ENCODE results near the gene KCNA2. TPM values are rescaled to one million over a fixed set of nuclear protein-coding genes. Genes with fewer than 3 reads are reported as not detected.

KCNA2 gene
- total and polyA plus RNA-seq, 2 of the 13 experiments (the other 11 are each of a cell fraction or from before 2014, with no cell fraction given) = not detected

GRCh38 chr1:110600716-110601115 lies 5.4 kb downstream of the KCNA2 start:
- Histone ChIP-seq H3K4me1 (ENCODE audit: insufficient read depth, low read length) (no peaks in the 10 kb centered on the region), H3K27ac (ENCODE audit: extremely low read length, insufficient read depth, low read length) (no peak overlapping the region), H3K36me3 (replicated peaks in 1 of 2; ENCODE audit: control insufficient read depth in 1 of 2, insufficient read depth in 2 of 2, low read length in 2 of 2) (no peaks in the 10 kb centered on the region), H3K4me2 (ENCODE audit: low read depth, low read length) (no peak overlapping the region), H3K4me3 (replicated peaks in 1 of 3; ENCODE audit: insufficient read depth in 1 of 3, low read depth in 2 of 3, low read length in 3 of 3) (no peak overlapping the region), H3K27me3 (ENCODE audit: control insufficient read depth in 1 of 2, insufficient read depth in 2 of 2, low read length in 2 of 2) (peaks cover 3 to 34% of the 10 kb centered on the region in 2 experiments; a peak in 4 of 5 replicates), H3K9ac (ENCODE audit: insufficient read depth, low read depth, low read length) (no peak overlapping the region), H4K20me1 (ENCODE audit: insufficient read depth, low read length) (no peaks in the 10 kb centered on the region), H2AFZ (ENCODE audit: low read length) (no peak overlapping the region), H3K79me2 (ENCODE audit: insufficient read depth, low read length) (no peaks in the 10 kb centered on the region), H3K9me3 (ENCODE audit: low read length) (no peaks in the 10 kb centered on the region)
- DNase-seq (ENCODE audit: low spot score) = no peak
- POLR2A ChIA-PET = no interaction called here
- no peak for FAIRE-seq
- no TSS peak for BruUV-seq (replicated peaks)
- CTCF ChIA-PET (ENCODE audit: low intra/inter-chr PET ratio, low total read pairs) = no interaction called here
- TF ChIP-seq E2F5 (CRISPR knock-in tag; conservative IDR thresholded peaks at IDR 0.05) = no peak
- TF ChIP-seq ZNF260 (CRISPR knock-in tag; IDR thresholded peaks at IDR 0.05; ENCODE audit: borderline replicate concordance, low read depth) = no peak
- no peak for TF ChIP-seq DPF2 (CRISPR knock-in tag; IDR thresholded peaks at IDR 0.05; ENCODE audit: borderline replicate concordance, low read depth)
- no peak for TF ChIP-seq NBN (conservative IDR thresholded peaks at IDR 0.05)
- no peak for TF ChIP-seq ZNF841 (CRISPR knock-in tag; IDR thresholded peaks at IDR 0.05; ENCODE audit: borderline replicate concordance)
- TF ChIP-seq NFYC (CRISPR knock-in tag; IDR thresholded peaks at IDR 0.05) = no peak
- TF ChIP-seq PITX1 (CRISPR knock-in tag; IDR thresholded peaks at IDR 0.05) = no peak
- TF ChIP-seq, protein P1, sequence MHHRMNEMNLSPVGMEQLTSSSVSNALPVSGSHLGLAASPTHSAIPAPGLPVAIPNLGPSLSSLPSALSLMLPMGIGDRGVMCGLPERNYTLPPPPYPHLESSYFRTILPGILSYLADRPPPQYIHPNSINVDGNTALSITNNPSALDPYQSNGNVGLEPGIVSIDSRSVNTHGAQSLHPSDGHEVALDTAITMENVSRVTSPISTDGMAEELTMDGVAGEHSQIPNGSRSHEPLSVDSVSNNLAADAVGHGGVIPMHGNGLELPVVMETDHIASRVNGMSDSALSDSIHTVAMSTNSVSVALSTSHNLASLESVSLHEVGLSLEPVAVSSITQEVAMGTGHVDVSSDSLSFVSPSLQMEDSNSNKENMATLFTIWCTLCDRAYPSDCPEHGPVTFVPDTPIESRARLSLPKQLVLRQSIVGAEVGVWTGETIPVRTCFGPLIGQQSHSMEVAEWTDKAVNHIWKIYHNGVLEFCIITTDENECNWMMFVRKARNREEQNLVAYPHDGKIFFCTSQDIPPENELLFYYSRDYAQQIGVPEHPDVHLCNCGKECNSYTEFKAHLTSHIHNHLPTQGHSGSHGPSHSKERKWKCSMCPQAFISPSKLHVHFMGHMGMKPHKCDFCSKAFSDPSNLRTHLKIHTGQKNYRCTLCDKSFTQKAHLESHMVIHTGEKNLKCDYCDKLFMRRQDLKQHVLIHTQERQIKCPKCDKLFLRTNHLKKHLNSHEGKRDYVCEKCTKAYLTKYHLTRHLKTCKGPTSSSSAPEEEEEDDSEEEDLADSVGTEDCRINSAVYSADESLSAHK (CRISPR knock-in tag; IDR thresholded peaks at IDR 0.05; ENCODE audit: borderline replicate concordance) = no peak
- no peak for TF ChIP-seq MED8 (CRISPR knock-in tag; IDR thresholded peaks at IDR 0.05; ENCODE audit: insufficient replicate concordance)
- no peak for TF ChIP-seq HMGA1 (CRISPR knock-in tag; conservative IDR thresholded peaks at IDR 0.05)
- TF ChIP-seq CEBPG (CRISPR knock-in tag; IDR thresholded peaks at IDR 0.05) = no peak
- TF ChIP-seq ZNF512 (CRISPR knock-in tag; IDR thresholded peaks at IDR 0.05) = no peak
- TF ChIP-seq ARID3A (IDR thresholded peaks at IDR 0.05; ENCODE audit: low read depth, low read length) = no peak
- TF ChIP-seq SOX6 (IDR thresholded peaks at IDR 0.05) = no peak
- TF ChIP-seq SOX6 (CRISPR knock-in tag; IDR thresholded peaks at IDR 0.05) = no peak
- no peak for ATAC-seq
- WGBS (ENCODE audit: low lambda C conversion rate) = 48% methylated on average over 3 of the region's 3 CpGs
- in situ Hi-C loops (cut with HindIII; ENCODE audit: extremely low pct_ligation_motif_present, low pct_unique_long_range_greater_than_20kb) (no loop called here), intact Hi-C loops (cut with micrococcal nuclease; ENCODE audit: unreplicated experiment) (no loop called here)
